ENCODE results near the gene STXBP1. TPM values are rescaled to one million over a fixed set of nuclear protein-coding genes. Genes with fewer than 3 reads are reported as not detected.

STXBP1 gene
- total and polyA plus RNA-seq, 9 of the 15 experiments (the other 6 are each of a cell fraction or from before 2014, with no cell fraction given) = 4.6 to 35.1 (median 9.7) TPM

DNA sequence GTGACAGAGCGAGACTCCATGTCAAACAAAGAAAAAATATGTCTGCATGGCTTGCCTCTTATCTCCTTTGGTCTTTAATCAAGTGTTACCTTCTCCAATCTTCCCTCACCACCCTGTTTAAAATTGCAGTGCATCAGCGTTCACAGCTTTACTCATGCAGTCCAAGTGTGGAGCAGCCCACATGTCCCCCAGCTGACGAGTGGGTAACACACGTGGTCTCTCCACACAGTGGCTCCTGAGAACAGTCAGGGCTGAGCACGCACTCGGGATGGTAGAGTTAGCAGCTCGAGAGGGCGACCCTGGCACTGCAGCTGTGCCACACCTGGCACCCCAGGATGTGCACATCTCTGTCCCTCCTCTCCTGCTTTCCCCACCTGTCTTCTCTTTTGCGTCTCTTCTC, 68.8 kb downstream of the STXBP1 start:
- BruUV-seq (replicated peaks) = no TSS peak
- POLR2A ChIA-PET = interaction anchor here (0.6 to 2.3 kb wide), 3 partner anchors 11 to 207 kb away, joined by 4 to 6 read pairs (median 5); no protein-coding TSS in a partner anchor
- Histone ChIP-seq H3K9me3 (replicated peaks; ENCODE audit: control insufficient read depth, insufficient read depth, low read depth, low read length) (no peaks in the 10 kb centered on the region), H3K27ac (ENCODE audit: extremely low read depth, low read depth, low read length) (no peak overlapping the region), H3K4me1 (replicated peaks in 1 of 2; ENCODE audit: control insufficient read depth in 2 of 2, insufficient read depth in 2 of 2, low read length in 2 of 2) (no peaks in the 10 kb centered on the region; a peak in 1 of 5 replicates), H2AFZ (ENCODE audit: low read depth, low read length) (no peak overlapping the region), H3K9ac (ENCODE audit: insufficient read depth in 1 of 2, low read depth in 2 of 2, low read length in 2 of 2) (peak overlapping the region in 1 of 2 experiments; percentile 50; a peak in 1 of 4 replicates), H3K79me2 (ENCODE audit: control insufficient read depth, insufficient read depth, low read length) (no peaks in the 10 kb centered on the region), H3K4me2 (ENCODE audit: insufficient read depth, low read length) (no peak overlapping the region), H3K4me3 (no peak overlapping the region), H3K36me3 (ENCODE audit: control insufficient read depth, insufficient read depth, low read length) (peaks cover 32% of the 10 kb centered on the region; the same call in 2 of the 3 replicates), H4K20me1 (replicated peaks; ENCODE audit: control insufficient read depth, insufficient read depth, low read length) (no peaks in the 10 kb centered on the region), H3K9me1 (ENCODE audit: control insufficient read depth, insufficient read depth, low read length) (no peaks in the 10 kb centered on the region), H3K27me3 (ENCODE audit: control insufficient read depth in 2 of 2, insufficient read depth in 2 of 2, low read length in 2 of 2) (no peaks in the 10 kb centered on the region)
- TF ChIP-seq TAF1 (IDR thresholded peaks at IDR 0.05; ENCODE audit: control insufficient read depth, extremely low read depth, insufficient read depth, low read length, severe bottlenecking) (no peak), PRPF4 (IDR thresholded peaks at IDR 0.05; ENCODE audit: insufficient read depth, low read depth, low read length, poor library complexity, severe bottlenecking) (no peak), CBFA2T3 (IDR thresholded peaks at IDR 0.05) (0 out of 2 replicates have a peak, but pooled peaks have one; percentile 11), RCOR1 (IDR thresholded peaks at IDR 0.05; ENCODE audit: borderline replicate concordance in 1 of 2, low read depth in 2 of 2, low read length in 2 of 2) (no peak), ASH1L (IDR thresholded peaks at IDR 0.05; ENCODE audit: borderline replicate concordance, low read depth, partially characterized antibody) (no peak), HIVEP1 (CRISPR knock-in tag; IDR thresholded peaks at IDR 0.05) (no peak), ZNF184 (CRISPR knock-in tag; IDR thresholded peaks at IDR 0.05) (no peak), CBX5 (IDR thresholded peaks at IDR 0.05; ENCODE audit: borderline replicate concordance, low read depth) (no peak), MYNN (IDR thresholded peaks at IDR 0.05) (no peak), MYNN (CRISPR knock-in tag; IDR thresholded peaks at IDR 0.05) (no peak), SMARCA4 (IDR thresholded peaks at IDR 0.05) (no peak), FUS (optimal IDR thresholded peaks at IDR 0.05; ENCODE audit: low read depth, low read length) (no peak), RAD51 (IDR thresholded peaks at IDR 0.05; ENCODE audit: borderline replicate concordance, low read depth) (no peak)
- TF ChIP-seq, protein P1, sequence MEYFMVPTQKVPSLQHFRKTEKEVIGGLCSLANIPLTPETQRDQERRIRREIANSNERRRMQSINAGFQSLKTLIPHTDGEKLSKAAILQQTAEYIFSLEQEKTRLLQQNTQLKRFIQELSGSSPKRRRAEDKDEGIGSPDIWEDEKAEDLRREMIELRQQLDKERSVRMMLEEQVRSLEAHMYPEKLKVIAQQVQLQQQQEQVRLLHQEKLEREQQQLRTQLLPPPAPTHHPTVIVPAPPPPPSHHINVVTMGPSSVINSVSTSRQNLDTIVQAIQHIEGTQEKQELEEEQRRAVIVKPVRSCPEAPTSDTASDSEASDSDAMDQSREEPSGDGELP (CRISPR knock-in tag; IDR thresholded peaks at IDR 0.05; ENCODE audit: borderline replicate concordance) = 0 out of 2 replicates have a peak, but pooled peaks have one; percentile 16
- ATAC-seq (no peak), DNase-seq (ENCODE audit: extremely low read depth in 1 of 4, low spot score in 3 of 4) (no peak), FAIRE-seq (no peak)
- CTCF ChIA-PET (ENCODE audit: low intra/inter-chr PET ratio) = no interaction called here
- in situ Hi-C loops (cut with MboI) = no loop called here
- intact Hi-C loops (cut with micrococcal nuclease) = no loop called here
- WGBS (ENCODE audit: insufficient coverage, low coverage, missing lambda C conversion rate) = 55% methylated on average over 9 of the region's 9 CpGs

All from K562 (cell line).